IMR-90 (cell line): ENCODE measurements around the gene FARSB. TPM values are rescaled to one million over a fixed set of nuclear protein-coding genes. Genes with fewer than 3 reads are reported as not detected.

Experiments
- ATAC-seq: fragments of 200-7000 bp; cut with Tn5 transposase; 2 replicates; pipeline ENCODE4 v1.9.1; 2020; ENCODE audit warnings: low read depth, mild to moderate bottlenecking, moderate library complexity
- BruUV-seq: library from RNA; stranded (reverse); fragments of 400-500 nt; replicated peaks from 2 replicates; lab custom pipeline; 2021; lab: Mats Ljungman, UMichigan
- CTCF ChIA-PET: fragments of 300-600 bp; formaldehyde crosslinking; extraction: SDS; loops from one replicate; lab custom pipeline; 2021; ENCODE audit warnings: antibody characterized with exemption; lab: Yijun Ruan, JAX
- POLR2A ChIA-PET: fragments of 300-600 bp; sonication (Branson Sonifier 250); formaldehyde crosslinking; loops from one replicate; lab custom pipeline; 2022; ENCODE audit warnings: antibody characterized with exemption; ENCODE audit not compliant: unreplicated experiment; lab: Charles Lee
- DNase-seq: peaks from one replicate; pipeline ENCODE4 v3.0.0; 2013
- H2AFZ ChIP-seq: replicated peaks from 2 replicates; pipeline ENCODE3; 2013; ENCODE audit warnings: low read length, mild to moderate bottlenecking; ENCODE audit not compliant: poor library complexity
- H2AK5ac ChIP-seq: 2 replicates; pipeline ENCODE4 v1.6.1; 2013; ENCODE audit warnings: low read depth, low read length, inconsistent platforms
- H2AK9ac ChIP-seq: replicated peaks from 2 replicates; pipeline ENCODE3; 2013; ENCODE audit warnings: mild to moderate bottlenecking, low read depth, low read length, moderate library complexity; ENCODE audit not compliant: poor library complexity
- H2BK120ac ChIP-seq: 2 replicates; pipeline ENCODE4 v1.6.1; 2013; ENCODE audit warnings: low read depth, low read length, inconsistent platforms
- H2BK15ac ChIP-seq: 3 replicates; pipeline ENCODE4 v1.6.1; 2013; ENCODE audit warnings: low read depth, low read length, inconsistent platforms
- H2BK20ac ChIP-seq: 2 replicates; pipeline ENCODE4 v1.6.1; 2013; ENCODE audit warnings: low read depth, mild to moderate bottlenecking, inconsistent platforms, low read length, moderate library complexity
- H2BK5ac ChIP-seq: 2 replicates; pipeline ENCODE4 v1.6.1; 2013; ENCODE audit warnings: mild to moderate bottlenecking, low read depth, low read length, inconsistent platforms; ENCODE audit not compliant: poor library complexity, severe bottlenecking
- H3K14ac ChIP-seq: replicated peaks from 2 replicates; pipeline ENCODE4 v1.6.1; 2013; ENCODE audit warnings: low read depth, low read length, inconsistent platforms
- H3K18ac ChIP-seq: 2 replicates; pipeline ENCODE4 v1.6.1; 2013; ENCODE audit warnings: low read depth, low read length, control low read depth
- H3K23ac ChIP-seq: 2 replicates; pipeline ENCODE4 v1.6.1; 2013; ENCODE audit warnings: low read depth, low read length, inconsistent platforms
- H3K27ac ChIP-seq: 2 replicates; pipeline ENCODE4 v1.5.1; 2013; ENCODE audit warnings: mild to moderate bottlenecking, control low read depth, low read length; ENCODE audit not compliant: insufficient read depth
- H3K27me3 ChIP-seq: 2 replicates; pipeline ENCODE4 v1.6.1; 2013; ENCODE audit warnings: low read length; ENCODE audit not compliant: control insufficient read depth, insufficient read depth
- H3K36me3 ChIP-seq: 2 replicates; pipeline ENCODE4 v1.6.1; 2013; ENCODE audit warnings: low read length, mixed read lengths; ENCODE audit not compliant: control insufficient read depth, insufficient read depth
- H3K4ac ChIP-seq: 2 replicates; pipeline ENCODE4 v1.6.1; 2013; ENCODE audit warnings: low read depth, low read length, inconsistent platforms
- H3K4me1 ChIP-seq: 2 replicates; pipeline ENCODE4 v1.6.1; 2013; ENCODE audit warnings: low read length, mixed read lengths; ENCODE audit not compliant: control insufficient read depth, insufficient read depth
- H3K4me2 ChIP-seq: 2 replicates; pipeline ENCODE4 v1.6.1; 2013; ENCODE audit warnings: low read depth, mild to moderate bottlenecking, control low read depth, low read length, moderate library complexity
- H3K4me3 ChIP-seq: 2 replicates; pipeline ENCODE4 v1.5.1; 2013; ENCODE audit warnings: low read depth, mild to moderate bottlenecking, control low read depth, low read length, moderate library complexity; ENCODE audit not compliant: insufficient read depth
- H3K56ac ChIP-seq: 2 replicates; pipeline ENCODE4 v1.6.1; 2013; ENCODE audit warnings: low read length, inconsistent platforms; ENCODE audit not compliant: insufficient read depth; ENCODE audit errors: extremely low read depth
- H3K79me1 ChIP-seq, 2 experiments: 2 replicates each; pipeline ENCODE4 v1.6.1; 2013; ENCODE audit warnings: low read length in 2 of 2, inconsistent platforms in 1 of 2, low read depth in 1 of 2
- H3K9ac ChIP-seq: 2 replicates; pipeline ENCODE4 v1.6.1; 2013; ENCODE audit warnings: low read depth, low read length, control low read depth
- H3K9me1 ChIP-seq: 2 replicates; pipeline ENCODE4 v1.6.1; 2013; ENCODE audit warnings: low read length, inconsistent platforms; ENCODE audit not compliant: insufficient read depth
- H3K9me3 ChIP-seq: 2 replicates; pipeline ENCODE4 v1.6.1; 2013; ENCODE audit warnings: low read length; ENCODE audit not compliant: control insufficient read depth, insufficient read depth
- H4K20me1 ChIP-seq: 2 replicates; pipeline ENCODE4 v1.6.1; 2013; ENCODE audit warnings: low read length, inconsistent platforms; ENCODE audit not compliant: insufficient read depth
- H4K5ac ChIP-seq: 2 replicates; pipeline ENCODE4 v1.6.1; 2013; ENCODE audit warnings: mild to moderate bottlenecking, low read depth, low read length, control low read depth
- H4K8ac ChIP-seq, 2 experiments: 2 replicates each; pipeline ENCODE4 v1.6.1; 2013; ENCODE audit warnings: low read depth in 2 of 2, low read length in 2 of 2, control low read depth in 1 of 2, inconsistent platforms in 1 of 2
- H4K91ac ChIP-seq: 2 replicates; pipeline ENCODE4 v1.6.1; 2013; ENCODE audit warnings: low read depth, low read length, inconsistent platforms; ENCODE audit not compliant: insufficient read depth
- BHLHE40 ChIP-seq: fragments of 150-350 bp; IDR thresholded peaks from 2 replicates; pipeline ENCODE4 v1.6.1; 2016; ENCODE audit warnings: mild to moderate bottlenecking, low read depth, low read length
- CTCF ChIP-seq: conservative IDR thresholded peaks from 2 replicates; pipeline ENCODE4 v1.5.1; 2012; ENCODE audit warnings: mild to moderate bottlenecking, low read depth, low read length, improper control_type of control experiment
- MAFK ChIP-seq: IDR thresholded peaks from 2 replicates; pipeline ENCODE4 v1.6.1; 2012; ENCODE audit warnings: low read depth, low read length, improper control_type of control experiment
- NFE2L2 ChIP-seq: fragments of 150-350 bp; IDR thresholded peaks from 2 replicates; pipeline ENCODE4 v1.6.1; 2016; ENCODE audit warnings: low read depth, mild to moderate bottlenecking, low read length
- RAD21 ChIP-seq: IDR thresholded peaks from 2 replicates; pipeline ENCODE4 v1.6.1; 2012; ENCODE audit warnings: low read length, improper control_type of control experiment
- SMC3 ChIP-seq: fragments of 150-350 bp; IDR thresholded peaks from 2 replicates; pipeline ENCODE4 v1.6.1; 2016; ENCODE audit warnings: low read depth, mild to moderate bottlenecking, antibody characterized with exemption, low read length, moderate library complexity
- WGBS, 2 experiments: methylation state at CpG; one replicate each; pipeline versions ENCODE4 v1.1.5 to v1.1.7; 2013; ENCODE audit warnings: missing lambda C conversion rate in 2 of 2; ENCODE audit not compliant: insufficient read length in 1 of 2; ENCODE audit errors: extremely low coverage in 2 of 2; 5-methylcytosine and 5-hydroxymethylcytosine counted together
- dilution Hi-C: fragments of 300-500 bp; cut with HindIII; formaldehyde crosslinking; loops from one replicate; pipeline ENCODE4 v1.14.3; 2018; ENCODE audit warnings: low sequenced_read_pairs; ENCODE audit not compliant: unreplicated experiment
- in situ Hi-C: fragments of 300-500 bp; cut with MboI; formaldehyde crosslinking; loops from 3 replicates; pipeline ENCODE4 v1.14.3; 2019; ENCODE audit warnings: low sequenced_read_pairs, inconsistent platforms, mixed read lengths
- intact Hi-C: fragments of 100-400 bp; cut with micrococcal nuclease; formaldehyde crosslinking; loops from 2 replicates; pipeline ENCODE4 v1.10.0; 2022
- polyA plus RNA-seq, 3 experiments: library from polyadenylated mRNA; depleted of rRNA; stranded (reverse); fragments of >200 nt; gene quantifications; 2 replicates each; pipeline ENCODE4 v1.2.3, GENCODE V29; 2012; ENCODE audit warnings: low replicate concordance in 1 of 3
- total RNA-seq: library from RNA; depleted of rRNA; stranded (reverse); fragments of >200 nt; gene quantifications from 2 replicates; pipeline ENCODE4 v1.2.3, GENCODE V29; 2012

FARSB gene
- total and polyA plus RNA-seq, 2 of the 4 experiments (the other 2 are of a cell fraction) = 21.1 to 32.5 TPM

- ChIA-PET POLR2A (no interaction called here), CTCF (interaction anchor here (0.6 to 1.5 kb wide), 9 partner anchors 13 to 538 kb away, joined by 3 to 13 read pairs (median 3); no protein-coding TSS in a partner anchor)
- H4K91ac ChIP-seq = no peak overlapping the region
- 0% methylated on average over 1 of the region's 6 CpGs; no CpG with 5 or more reads in 1 of the 2 experiments for WGBS, 2 experiments
- peak; percentile 67 for ATAC-seq
- no peaks in the 10 kb centered on the region for H3K4me1 ChIP-seq
- no peaks in the 10 kb centered on the region for H3K27me3 ChIP-seq
- H2BK120ac ChIP-seq = no peak overlapping the region
- no peak overlapping the region for H3K9ac ChIP-seq
- BruUV-seq = no TSS peak
- H3K4ac ChIP-seq = no peak overlapping the region
- H2AFZ ChIP-seq = no peak overlapping the region
- H2AK9ac ChIP-seq = no peak overlapping the region
- H3K79me1 ChIP-seq = no peaks in the 10 kb centered on the region
- no peak overlapping the region for H3K4me3 ChIP-seq
- no peak overlapping the region for H2BK15ac ChIP-seq
- H3K4me2 ChIP-seq = no peak overlapping the region
- peak; percentile 50 for TF ChIP-seq RAD21
- no peak for TF ChIP-seq BHLHE40
- TF ChIP-seq NFE2L2 = no peak
- no peak for TF ChIP-seq MAFK
- peak; percentile 47 for TF ChIP-seq CTCF
- 0 out of 2 replicates have a peak, but pooled peaks have one; percentile 10 for TF ChIP-seq SMC3
- no peak overlapping the region for H2AK5ac ChIP-seq
- H3K36me3 ChIP-seq = peaks cover 2% of the 10 kb centered on the region; the same call in 1 of the 2 replicates
- no peak overlapping the region for H2BK20ac ChIP-seq
- no peak overlapping the region for H3K18ac ChIP-seq
- no peaks in the 10 kb centered on the region for H3K9me3 ChIP-seq
- no peak overlapping the region for H3K23ac ChIP-seq
- no peak overlapping the region for H3K56ac ChIP-seq
- intact Hi-C loops (loop anchor here (1.0 kb wide), 2 partner anchors 244 to 505 kb away; no protein-coding TSS in a partner anchor), in situ Hi-C loops (no loop called here), dilution Hi-C loops (no loop called here)
- no peak overlapping the region for H4K8ac ChIP-seq
- no peaks in the 10 kb centered on the region for H4K20me1 ChIP-seq
- no peak overlapping the region for H2BK5ac ChIP-seq
- no peaks in the 10 kb centered on the region; the same call in 1 of the 2 replicates for H3K9me1 ChIP-seq
- no peak overlapping the region for H4K5ac ChIP-seq
- DNase-seq = peak; percentile 22
- no peak overlapping the region for H3K27ac ChIP-seq
- H3K14ac ChIP-seq = no peak overlapping the region
Observed at GRCh38 chr2:222561817-222562645, 93.9 kb downstream of the FARSB start.
